Nucleus accumbens (tissue), 56 donors: ENCODE results near the gene ANKRD10.

ENCODE experiments used
- DNase-seq, 56 donors: peaks; one replicate each; lab custom pipeline; 2025; lab: John Stamatoyannopoulos, UW

ANKRD10 gene

DNA sequence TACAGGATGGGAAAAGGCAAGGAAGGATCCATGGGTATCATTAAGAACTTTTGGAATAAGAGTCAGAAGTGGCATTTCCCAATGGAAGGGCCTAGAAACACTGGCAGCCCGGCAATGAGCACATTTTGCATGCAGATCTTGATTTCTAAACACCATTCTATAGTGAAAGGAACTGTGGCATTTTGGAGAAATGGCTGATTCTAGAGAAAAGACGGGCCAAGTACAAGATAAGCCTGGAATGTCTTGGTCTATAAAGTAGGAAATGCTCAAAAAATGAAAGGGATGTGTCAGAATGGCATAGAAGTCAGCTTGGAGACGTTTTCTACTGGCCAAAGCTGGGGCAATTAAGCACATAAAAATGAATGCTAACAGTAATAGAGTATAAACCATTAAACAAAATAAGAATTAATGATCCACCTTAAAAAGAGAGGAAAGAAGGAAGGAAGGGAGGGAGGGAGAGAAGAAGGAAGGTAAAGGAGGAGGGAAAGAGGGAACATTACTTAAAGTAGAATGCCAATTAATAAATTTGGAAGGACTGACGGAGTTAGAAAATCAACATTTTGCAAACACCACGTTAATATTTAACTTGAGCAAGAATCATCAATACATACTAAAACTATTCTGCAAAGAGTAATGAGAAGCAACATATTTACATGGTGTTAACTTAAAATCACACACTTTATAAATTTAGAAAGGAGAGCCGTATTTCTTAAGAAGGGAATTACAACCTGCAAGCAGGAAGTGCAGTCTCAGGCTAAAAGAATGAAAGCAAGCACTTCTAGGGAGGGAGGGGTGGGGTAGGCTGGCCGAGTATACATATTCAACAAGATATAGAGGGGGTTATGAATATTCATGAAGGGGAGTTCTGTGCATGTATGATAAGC, 78.9 kb downstream of the ANKRD10 start:
- no peak for DNase-seq

DNA sequence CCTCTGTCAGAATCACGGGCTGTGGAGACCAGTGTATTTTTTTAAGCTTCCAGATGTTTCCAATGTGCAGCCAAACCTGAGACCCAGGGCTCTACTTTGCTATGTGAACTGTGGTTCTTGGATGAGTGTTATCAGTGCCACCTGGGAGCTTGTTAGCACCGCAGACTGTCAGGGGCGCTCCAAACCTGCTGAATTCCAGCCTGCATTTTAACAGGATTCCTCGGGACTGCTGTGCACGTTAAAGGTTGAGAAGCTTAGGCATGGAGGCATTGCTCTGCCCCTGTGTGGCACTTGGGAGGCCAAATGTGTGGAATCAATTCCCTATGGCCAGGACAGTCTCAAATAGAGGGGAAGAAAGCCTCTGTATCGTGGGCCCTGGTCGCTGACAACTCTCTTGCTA, 80.3 kb downstream of the ANKRD10 start:
- DNase-seq: no peak

DNA sequence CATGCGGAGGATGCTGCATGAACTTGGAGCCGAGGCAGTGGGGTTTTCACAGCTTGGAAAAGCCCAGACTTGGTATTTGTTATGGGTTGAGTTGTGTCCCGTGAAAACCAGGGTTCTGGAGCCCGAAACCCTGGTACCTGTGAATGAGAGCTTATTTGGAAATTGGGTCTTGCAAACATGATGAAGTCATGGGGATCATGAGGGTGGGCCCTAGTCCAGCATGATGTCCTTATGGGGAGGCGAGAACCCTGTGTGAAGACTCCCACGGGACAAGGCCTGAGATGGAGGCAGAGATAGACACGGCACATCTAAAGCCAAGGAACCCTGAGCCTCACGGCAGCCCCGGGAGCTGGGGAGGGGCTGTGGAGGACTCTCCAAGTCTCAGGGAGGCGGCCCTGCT, 82.3 kb downstream of the ANKRD10 start:
- DNase-seq: no peak

DNA sequence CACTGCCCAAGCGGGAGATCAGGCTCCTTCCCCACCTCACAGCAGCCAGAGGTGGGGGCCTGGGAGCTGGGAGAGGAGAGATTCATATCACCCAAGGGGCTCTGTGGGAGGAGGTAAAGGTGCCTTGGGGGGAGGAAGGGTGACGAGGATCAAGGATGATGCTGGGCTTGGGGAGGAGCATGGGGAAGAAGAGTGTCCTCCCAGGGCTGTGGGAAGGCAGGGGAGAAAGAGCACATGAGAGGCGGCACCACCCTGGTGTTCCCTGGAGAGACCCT, 82.7 kb downstream of the ANKRD10 start:
- DNase-seq: no peak

DNA sequence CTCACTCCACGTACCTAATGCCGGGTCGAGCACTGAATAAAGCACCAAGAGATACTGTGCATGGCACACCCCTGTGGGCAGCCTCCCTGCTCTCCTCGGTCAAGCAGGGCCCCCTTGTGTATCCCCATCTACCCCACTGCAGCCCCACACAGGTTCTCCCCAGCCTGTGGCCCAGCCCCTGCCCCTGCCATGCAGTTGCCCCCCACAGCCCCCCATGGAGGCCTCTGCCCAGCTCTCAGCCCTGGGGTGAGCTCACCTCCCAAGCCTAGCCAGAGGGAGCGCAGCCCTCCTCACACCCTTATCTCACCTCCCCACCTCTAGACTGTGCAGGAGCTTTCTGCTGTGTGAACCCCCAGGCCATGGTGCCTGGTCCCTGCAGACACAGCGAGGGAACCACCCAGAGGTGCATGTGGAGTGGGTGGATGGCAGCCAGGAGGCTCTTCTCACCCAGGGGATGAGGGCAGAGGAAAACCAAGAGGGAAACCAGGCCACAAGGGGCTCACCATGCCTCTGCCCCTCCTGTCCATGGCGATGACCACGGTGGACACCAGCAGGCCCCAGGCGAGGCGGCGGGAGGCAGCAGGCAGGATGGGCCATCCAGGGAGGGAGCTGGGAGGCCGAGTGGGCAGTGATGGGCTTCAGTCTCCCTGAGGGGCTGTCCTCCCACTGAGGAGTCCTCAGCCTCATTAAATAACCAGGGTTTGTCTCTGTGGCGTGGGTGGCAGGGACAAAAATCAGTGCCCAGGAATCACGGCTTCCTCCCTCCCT, 83.2 kb downstream of the ANKRD10 start:
- no peak for DNase-seq

DNA sequence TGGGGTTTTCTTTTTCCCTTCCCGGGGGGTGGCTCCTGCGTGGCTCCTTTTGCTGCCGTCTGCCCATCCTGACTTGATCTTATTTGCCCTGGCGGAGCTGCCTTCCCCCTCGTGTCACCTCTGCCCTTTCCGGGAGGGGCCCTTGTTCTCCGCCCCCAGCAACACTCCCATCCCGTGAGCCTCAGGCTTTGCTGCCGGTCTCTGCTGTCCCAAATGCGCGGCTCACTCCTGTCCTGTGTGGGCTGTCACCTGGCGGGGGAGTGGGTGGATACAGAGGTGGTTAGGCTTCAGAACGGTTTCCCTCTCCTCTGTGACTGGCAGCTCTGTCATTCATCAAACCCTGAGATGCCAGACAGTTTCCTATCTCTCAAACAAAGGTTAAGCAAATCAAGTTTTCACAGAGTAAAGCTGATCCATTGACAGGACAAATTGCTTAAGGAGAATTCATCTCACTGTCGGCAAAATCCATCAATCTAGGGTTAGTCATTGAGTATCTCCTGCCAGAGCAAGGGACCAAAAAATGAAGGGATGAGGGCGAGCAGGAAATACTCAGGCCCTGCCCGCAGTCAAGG, 84.0 kb downstream of the ANKRD10 start:
- DNase-seq: no peak

DNA sequence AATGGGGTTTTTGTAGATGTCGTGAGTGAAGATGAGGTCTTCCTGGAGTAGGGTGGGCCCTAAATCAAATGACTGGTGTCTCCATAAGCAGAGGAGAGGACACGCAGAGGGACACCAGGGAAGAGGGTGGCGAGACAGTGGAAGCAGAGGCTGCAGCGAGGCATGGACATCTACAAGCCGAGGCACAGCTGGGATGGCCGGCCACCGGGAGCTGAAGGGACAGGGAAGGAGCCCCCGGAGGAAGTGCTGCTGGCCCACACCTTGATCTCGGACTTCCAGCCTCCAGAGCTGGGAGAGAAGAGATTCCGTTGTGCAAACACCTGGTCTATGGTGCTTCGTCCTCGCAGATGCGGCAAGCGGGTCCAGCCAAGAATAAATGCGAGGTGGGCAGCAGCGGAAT, 84.5 kb downstream of the ANKRD10 start:
- DNase-seq: no peak

DNA sequence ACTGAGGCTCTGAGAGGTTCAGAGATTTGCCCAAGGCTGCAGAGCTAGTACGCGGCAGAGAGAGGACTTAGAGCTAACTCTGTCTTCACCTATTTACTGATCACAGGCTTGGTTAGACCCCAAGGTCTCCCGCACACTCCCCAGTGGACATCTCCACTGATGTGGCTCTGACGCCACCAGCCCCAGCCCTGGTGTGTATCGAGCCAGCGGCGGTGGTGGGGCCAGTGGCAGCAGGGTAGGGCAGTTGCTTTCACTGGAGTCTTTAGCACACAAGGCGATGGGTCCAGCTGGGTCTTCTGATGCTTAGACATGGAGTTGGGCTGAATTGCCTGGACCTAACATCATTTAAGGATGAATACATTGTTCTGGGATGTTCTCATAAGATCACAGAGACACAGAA, 85.4 kb downstream of the ANKRD10 start:
- DNase-seq: no peak

DNA sequence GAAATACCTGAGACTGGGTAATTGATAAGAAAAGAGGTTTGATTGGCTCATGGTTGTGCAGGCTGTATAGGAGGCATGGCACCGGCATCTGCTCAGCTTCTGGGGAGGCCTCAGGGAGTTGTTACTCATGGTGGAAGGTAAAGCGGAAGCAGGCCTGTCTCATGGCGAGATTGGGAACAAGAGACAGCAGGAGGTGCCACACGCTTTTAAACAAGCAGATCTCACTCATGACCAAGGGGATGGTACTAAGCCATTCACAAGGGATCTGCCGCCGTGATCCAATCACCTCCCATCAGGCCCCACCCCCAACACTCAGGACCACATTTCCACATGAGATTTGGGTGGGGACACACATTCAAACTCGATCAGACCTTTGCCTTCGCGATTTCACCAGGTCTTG, 86.2 kb downstream of the ANKRD10 start:
- DNase-seq: no peak
